ENCODE measurements around the gene CMC2. TPM values are rescaled to one million over a fixed set of nuclear protein-coding genes. Genes with fewer than 3 reads are reported as not detected.

Gene CMC2
- total and polyA plus RNA-seq, 10 donors, result 28.6 to 104 (median 54.8) TPM

- Histone ChIP-seq H3K36me3 (no peaks in the 10 kb centered on the region), H3K27me3 (replicated peaks in 1 of 7) (peaks cover 0 to 2% (median 0%) of the 10 kb centered on the region in 7 donors), H3K4me3 (no peak overlapping the region), H3K27ac (no peak overlapping the region), H3K9me3 (no peaks in the 10 kb centered on the region), H3K4me1 (no peaks in the 10 kb centered on the region)
- intact Hi-C loops (cut with DNase I; ENCODE audit: low total_unique reads), result no loop called here
- no peak for DNase-seq
- TF ChIP-seq CTCF (IDR thresholded peaks at IDR 0.05 in 8 of 11, conservative IDR thresholded peaks at IDR 0.05 in 3 of 11) (peak in 7 of 11 experiments; percentile 12 to 45 (median 36)), POLR2A (IDR thresholded peaks at IDR 0.05) (no peak), POLR2AphosphoS5 (IDR thresholded peaks at IDR 0.05) (no peak)
- 5 to 12% (median 11%) methylated on average over 7 to 8 of the region's 8 CpGs for WGBS, 5 donors
These were observed 82.2 kb downstream of the CMC2 start for GRCh38 chr16:80924372-80924978.

- Histone ChIP-seq H3K4me3 (no peak overlapping the region), H3K4me1 (no peaks in the 10 kb centered on the region), H3K27ac (no peak overlapping the region), H3K36me3 (no peaks in the 10 kb centered on the region), H3K27me3 (replicated peaks in 1 of 7) (no peaks in the 10 kb centered on the region), H3K9me3 (no peaks in the 10 kb centered on the region)
- no peak for DNase-seq
- TF ChIP-seq POLR2AphosphoS5 (IDR thresholded peaks at IDR 0.05) (no peak), POLR2A (IDR thresholded peaks at IDR 0.05) (no peak), CTCF (IDR thresholded peaks at IDR 0.05 in 8 of 11, conservative IDR thresholded peaks at IDR 0.05 in 3 of 11) (no peak)
- intact Hi-C loops (cut with DNase I; ENCODE audit: low total_unique reads), result no loop called here
- WGBS, 5 donors, result 91 to 97% (median 96%) methylated on average over 4 of the region's 4 CpGs
These were observed 83.3 kb downstream of the CMC2 start for GRCh38 chr16:80923356-80923755.

Other genes starting within 250 kb of the CMC2 start
- gene CDYL2, start 202.3 kb downstream of the CMC2 start, total RNA-seq, result 10 to 100 TPM in 5 of 7 donors, 1 to 10 TPM in 2; 7.1 to 28.3 (median 18.0) TPM
- 1 to 10 TPM; 1.4 to 2.1 (median 1.6) TPM for gene CDYL2, start 202.3 kb downstream of the CMC2 start, polyA plus RNA-seq
- gene CENPN, start 329 bp upstream of the CMC2 start, total RNA-seq, result 10 to 100 TPM in 2 of 7 donors, 1 to 10 TPM in 5; 4.6 to 12.7 (median 6.7) TPM
- 1 to 10 TPM; 2.2 to 6.1 (median 5.8) TPM for gene CENPN, start 329 bp upstream of the CMC2 start, polyA plus RNA-seq
- 10 to 100 TPM; 21.0 to 34.3 (median 29.0) TPM for gene ATMIN, start 29.0 kb upstream of the CMC2 start, total RNA-seq
- gene ATMIN, start 29.0 kb upstream of the CMC2 start, polyA plus RNA-seq, result 10 to 100 TPM in 2 of 3 donors, 1 to 10 TPM in 1; 9.7 to 11.3 (median 10.6) TPM
- gene C16orf46, start 70.4 kb upstream of the CMC2 start, total RNA-seq, result 1 to 10 TPM in 2 of 7 donors, under 1 TPM in 1, not detected in 4; 0.91 to 1.1 (median 1.1) TPM
- gene C16orf46, start 70.4 kb upstream of the CMC2 start, polyA plus RNA-seq, result under 1 TPM; 0.24 to 0.38 (median 0.26) TPM
- 10 to 100 TPM in 1 of 7 donors, 1 to 10 TPM in 6; 7.3 to 12.9 (median 7.6) TPM for gene GCSH, start 89.5 kb upstream of the CMC2 start, total RNA-seq
- gene GCSH, start 89.5 kb upstream of the CMC2 start, polyA plus RNA-seq, result 10 to 100 TPM in 1 of 3 donors, 1 to 10 TPM in 2; 8.3 to 14.8 (median 10.0) TPM
- not detected for gene BCO1, start 231.8 kb upstream of the CMC2 start, total RNA-seq
- gene BCO1, start 231.8 kb upstream of the CMC2 start, polyA plus RNA-seq, result not detected

Data from spleen (tissue), 11 donors.